ENCODE results near the gene DLX5.

Gene DLX5

GRCh38 chr7:97018791-97019531 lies 5.7 kb downstream of the DLX5 start:
- H3K4me3 ChIP-seq (ENCODE audit: low read depth, low read length), result no peak overlapping the region
- no peak for DNase-seq (ENCODE audit: low read depth)

GRCh38 chr7:97018126-97018601 lies 6.5 kb downstream of the DLX5 start:
- no peak overlapping the region for H3K4me3 ChIP-seq (ENCODE audit: low read depth, low read length)
- no peak for DNase-seq (ENCODE audit: low read depth)

DNA sequence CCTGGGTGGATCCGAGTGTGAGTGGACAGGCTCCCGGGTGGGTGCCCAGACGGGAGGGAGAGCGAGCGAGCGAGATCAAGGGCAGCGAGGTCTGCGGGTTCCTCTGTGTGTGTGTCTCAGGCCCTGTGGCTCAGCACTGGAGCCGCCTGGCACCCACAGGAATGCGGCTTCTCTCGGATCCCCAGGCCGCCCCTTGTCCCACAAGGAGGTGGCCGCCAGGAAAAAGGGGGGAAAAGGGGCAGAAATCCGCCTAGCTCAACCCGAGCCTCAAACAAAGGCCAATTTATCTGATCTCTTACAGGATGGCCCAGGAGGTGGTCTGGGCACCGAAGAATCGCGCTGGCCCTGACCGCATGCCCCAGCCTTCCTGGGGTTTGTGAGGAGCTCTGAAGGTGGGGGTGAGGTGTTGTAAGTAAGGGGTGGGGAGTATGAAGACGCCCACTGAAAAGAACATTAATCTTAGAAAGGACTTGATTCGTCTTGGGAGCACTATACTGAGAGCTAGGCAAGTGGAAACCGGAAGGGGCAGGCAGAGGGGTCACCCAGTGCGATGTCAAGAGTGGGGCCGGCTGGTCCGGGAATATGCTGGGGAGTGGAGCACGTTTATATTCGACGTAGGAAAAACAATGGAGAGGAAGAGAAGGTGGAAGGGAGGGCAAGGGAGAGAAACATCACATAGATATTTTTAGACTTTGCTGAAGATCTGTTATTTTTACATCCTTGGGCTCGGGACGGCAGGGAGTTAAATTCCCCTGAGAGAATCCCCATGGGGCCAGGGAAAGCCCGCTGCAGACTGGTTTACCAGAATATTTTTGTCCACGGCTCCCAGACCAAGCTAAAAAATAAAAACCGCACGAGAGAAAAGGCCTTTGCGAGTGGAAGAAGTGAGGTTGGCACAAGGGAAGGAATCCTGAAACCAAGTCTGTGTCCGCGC lies 7.2 kb downstream of the DLX5 start:
- no peak overlapping the region for H3K4me3 ChIP-seq (ENCODE audit: low read depth, low read length)
- no peak for DNase-seq (ENCODE audit: low read depth)

DNA sequence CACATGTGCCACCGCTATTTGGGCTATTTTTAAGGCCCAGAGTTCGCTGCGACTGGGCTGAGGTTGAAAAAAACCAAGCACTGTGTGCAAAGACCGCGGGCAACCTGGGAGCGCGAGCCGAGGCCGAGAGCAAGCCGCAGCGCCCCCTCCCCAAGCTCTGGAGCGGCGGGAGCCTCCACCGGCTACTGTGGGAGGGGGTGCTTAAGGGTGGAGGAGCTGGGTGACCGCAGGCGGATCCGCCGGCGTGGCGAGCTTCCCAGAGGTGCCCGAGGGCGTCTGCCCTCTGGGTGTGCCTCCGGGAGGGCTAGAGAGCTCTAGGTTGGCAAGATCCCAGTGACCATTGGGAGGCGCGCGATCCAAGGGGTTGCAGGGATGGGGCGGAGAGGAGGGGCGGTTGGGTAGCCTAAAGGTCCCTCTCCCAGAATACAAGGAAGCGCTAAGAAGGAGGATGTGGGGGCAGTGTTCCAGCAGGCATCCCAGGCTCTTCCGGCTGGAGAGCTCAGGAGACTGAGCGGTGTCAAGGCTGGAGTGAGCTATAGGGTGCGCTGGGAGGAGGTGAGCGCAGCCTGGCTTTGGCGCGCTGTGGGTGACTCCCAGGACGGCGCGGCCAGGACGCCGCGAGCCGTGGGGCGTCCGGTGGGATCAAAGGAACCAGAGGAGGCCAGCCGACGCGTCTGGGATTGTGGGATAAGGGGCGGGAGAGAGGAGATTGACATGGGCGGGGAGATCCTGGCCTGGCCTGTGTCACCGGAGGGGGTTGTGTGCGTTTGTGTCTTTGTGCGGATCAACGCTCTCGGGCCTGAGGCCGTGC lies 8.0 kb downstream of the DLX5 start:
- no peak overlapping the region for H3K4me3 ChIP-seq (ENCODE audit: low read depth, low read length)
- DNase-seq (ENCODE audit: low read depth), result no peak

GRCh38 chr7:97015756-97016380 lies 8.8 kb downstream of the DLX5 start:
- no peak for DNase-seq (ENCODE audit: low read depth)
- H3K4me3 ChIP-seq (ENCODE audit: low read depth, low read length), result no peak overlapping the region

GRCh38 chr7:97015279-97015678 lies 9.4 kb downstream of the DLX5 start:
- no peak overlapping the region for H3K4me3 ChIP-seq (ENCODE audit: low read depth, low read length)
- no peak for DNase-seq (ENCODE audit: low read depth)

DNA sequence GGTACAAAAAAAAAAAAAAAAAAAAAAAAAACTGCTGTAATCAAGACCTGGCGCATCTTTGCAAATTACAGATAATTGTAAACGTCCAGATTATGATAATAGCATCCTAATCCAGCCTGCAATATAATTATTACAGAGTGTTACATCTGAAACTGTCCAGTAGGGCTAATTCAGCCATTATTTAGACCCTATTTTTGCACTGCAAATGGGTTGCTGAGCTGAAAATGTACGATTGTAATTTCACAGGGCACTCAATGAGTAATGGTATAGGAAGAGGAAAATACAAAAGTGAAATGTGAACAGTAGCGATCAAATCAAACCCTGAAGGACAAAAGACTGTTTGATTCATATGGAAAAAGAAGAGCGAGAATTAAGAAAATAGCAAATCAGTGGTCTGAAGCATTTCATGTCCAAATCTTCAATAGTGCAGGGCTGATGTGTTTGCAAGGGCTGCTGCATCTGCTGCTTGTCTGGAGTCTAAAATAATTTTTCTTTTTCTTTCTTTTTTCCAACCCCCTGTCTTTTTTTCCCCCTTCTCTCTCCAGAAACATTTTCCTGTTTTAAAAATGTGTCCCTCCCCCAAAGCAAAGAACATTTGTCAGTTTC lies 10.4 kb downstream of the DLX5 start:
- DNase-seq (ENCODE audit: low read depth), result no peak
- H3K4me3 ChIP-seq (ENCODE audit: low read depth, low read length), result no peak overlapping the region

GRCh38 chr7:97013845-97014134 lies 10.8 kb downstream of the DLX5 start:
- H3K4me3 ChIP-seq (ENCODE audit: low read depth, low read length), result no peak overlapping the region
- no peak for DNase-seq (ENCODE audit: low read depth)

DNA sequence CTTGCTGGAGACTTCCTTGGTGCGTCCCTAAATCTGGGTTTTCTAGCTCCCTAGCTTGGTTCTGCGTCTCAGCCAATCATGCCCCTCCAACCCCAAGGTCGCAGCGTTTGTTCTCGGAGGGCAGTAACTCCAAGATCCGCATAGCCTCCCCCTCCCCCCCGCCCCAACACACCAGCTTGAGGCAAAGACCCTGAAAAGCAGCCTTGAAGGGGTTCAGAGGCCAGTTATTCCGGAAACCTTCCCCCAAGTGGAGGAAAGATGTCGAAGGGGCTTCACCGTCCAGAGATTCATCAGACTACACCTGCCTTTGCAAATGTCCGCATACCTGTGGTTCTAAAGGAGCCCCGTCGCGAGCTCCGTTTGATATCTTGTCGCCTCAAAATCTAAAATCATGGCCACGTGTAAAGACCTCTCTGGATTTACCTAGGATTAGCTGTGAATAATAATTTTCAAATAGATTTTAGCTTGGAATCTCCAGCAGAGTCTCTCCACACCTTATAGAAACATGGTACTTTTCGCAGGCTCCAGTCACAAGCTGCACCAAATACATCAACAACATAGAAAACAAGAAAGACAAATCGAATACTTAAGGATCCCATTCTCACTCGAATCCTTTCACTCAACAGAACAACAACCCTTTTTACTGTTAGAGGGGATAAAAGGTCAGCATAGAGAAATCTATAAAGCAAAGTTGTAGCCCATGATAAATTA lies 11.3 kb downstream of the DLX5 start:
- H3K4me3 ChIP-seq (ENCODE audit: low read depth, low read length), result no peak overlapping the region
- no peak for DNase-seq (ENCODE audit: low read depth)

GRCh38 chr7:97012365-97013133 lies 12.1 kb downstream of the DLX5 start:
- H3K4me3 ChIP-seq (ENCODE audit: low read depth, low read length), result no peak overlapping the region
- DNase-seq (ENCODE audit: low read depth), result no peak

DNA sequence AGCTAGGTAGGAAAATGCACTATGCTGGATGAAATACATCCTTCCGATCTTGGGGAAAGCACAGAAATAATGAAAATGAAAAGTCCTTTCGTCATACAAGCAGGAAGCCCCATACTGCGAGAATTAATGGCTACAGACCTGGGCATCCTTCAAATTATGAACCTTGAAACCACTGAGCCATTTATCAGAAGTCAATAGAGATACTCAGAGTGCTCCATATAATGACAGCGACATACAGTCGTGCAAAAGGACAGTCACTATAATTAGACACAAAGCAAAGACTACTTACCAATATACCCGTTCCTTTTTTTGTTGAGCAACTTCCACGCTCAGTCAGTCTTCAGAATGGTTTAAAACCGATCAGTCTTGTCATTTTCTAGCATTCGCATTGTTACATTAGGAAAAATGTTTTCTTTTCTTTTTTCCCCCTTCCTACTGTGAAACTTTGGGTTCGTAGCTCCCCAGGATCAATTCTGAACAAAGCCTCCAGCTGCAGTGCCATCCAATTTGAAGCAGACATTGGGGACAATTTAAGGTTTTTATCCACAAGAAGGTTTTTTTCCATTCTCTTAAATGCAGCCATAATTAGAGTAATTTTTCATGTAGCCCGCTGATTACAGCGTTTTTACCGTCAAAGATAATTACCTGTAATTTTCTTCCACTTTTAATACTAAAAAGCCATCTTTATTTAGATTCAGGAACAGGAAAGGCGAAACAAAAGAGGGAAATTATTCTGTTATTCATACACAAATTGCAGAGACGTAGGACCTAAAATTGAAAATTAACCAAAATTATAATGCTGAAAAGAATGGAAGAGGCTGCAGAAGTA lies 12.9 kb downstream of the DLX5 start:
- no peak overlapping the region for H3K4me3 ChIP-seq (ENCODE audit: low read depth, low read length)
- DNase-seq (ENCODE audit: low read depth), result no peak

DNA sequence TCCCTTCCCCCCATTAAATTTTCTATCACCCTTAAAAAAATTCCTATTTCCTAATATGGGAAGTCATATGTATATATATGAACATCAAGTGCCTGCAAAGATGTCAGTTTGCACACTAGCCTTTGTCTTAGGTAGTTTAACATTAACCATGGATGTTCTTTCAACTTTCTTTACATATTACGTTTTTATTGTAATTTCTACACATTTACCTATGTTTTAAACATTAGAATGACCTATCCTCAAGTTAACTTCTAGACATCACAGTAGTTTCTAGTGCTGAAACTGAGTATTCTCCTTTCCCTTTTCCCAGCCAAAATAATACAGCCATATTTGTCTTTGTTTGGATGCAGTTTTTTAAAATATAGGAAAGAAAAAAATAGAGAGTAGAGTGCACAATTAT lies 13.5 kb downstream of the DLX5 start:
- no peak for DNase-seq (ENCODE audit: low read depth)
- H3K4me3 ChIP-seq (ENCODE audit: low read depth, low read length), result no peak overlapping the region

- no peak overlapping the region for H3K4me3 ChIP-seq (ENCODE audit: low read depth, low read length)
- DNase-seq (ENCODE audit: low read depth), result no peak
Observed at GRCh38 chr7:97009753-97010732, 14.6 kb downstream of the DLX5 start.

GRCh38 chr7:97008275-97008917 lies 16.2 kb downstream of the DLX5 start:
- H3K4me3 ChIP-seq (ENCODE audit: low read depth, low read length), result no peak overlapping the region
- DNase-seq (ENCODE audit: low read depth), result no peak

DNA sequence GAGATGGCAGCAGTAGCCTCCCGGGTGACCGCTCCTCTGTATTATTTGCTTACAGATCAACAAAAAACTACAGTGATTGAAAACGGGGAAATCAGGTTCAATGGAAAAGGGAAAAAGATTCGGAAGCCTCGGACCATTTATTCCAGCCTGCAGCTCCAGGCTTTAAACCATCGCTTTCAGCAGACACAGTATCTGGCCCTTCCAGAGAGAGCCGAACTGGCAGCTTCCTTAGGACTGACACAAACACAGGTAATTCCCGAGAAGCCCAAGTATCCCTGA lies 17.1 kb downstream of the DLX5 start:
- no peak for DNase-seq (ENCODE audit: low read depth)
- no peak overlapping the region for H3K4me3 ChIP-seq (ENCODE audit: low read depth, low read length)

Data from skeletal muscle cell (primary cell).